GM19324 (cell line): ENCODE results near the gene RAP1A.

Experiments
- ATAC-seq: cut with Tn5 transposase; IDR thresholded peaks from one replicate; pipeline ENCODE4 v1.9.1; 2021; ENCODE audit warnings: mild to moderate bottlenecking, moderate library complexity; ENCODE audit not compliant: unreplicated experiment, low FRiP score

Gene RAP1A

DNA sequence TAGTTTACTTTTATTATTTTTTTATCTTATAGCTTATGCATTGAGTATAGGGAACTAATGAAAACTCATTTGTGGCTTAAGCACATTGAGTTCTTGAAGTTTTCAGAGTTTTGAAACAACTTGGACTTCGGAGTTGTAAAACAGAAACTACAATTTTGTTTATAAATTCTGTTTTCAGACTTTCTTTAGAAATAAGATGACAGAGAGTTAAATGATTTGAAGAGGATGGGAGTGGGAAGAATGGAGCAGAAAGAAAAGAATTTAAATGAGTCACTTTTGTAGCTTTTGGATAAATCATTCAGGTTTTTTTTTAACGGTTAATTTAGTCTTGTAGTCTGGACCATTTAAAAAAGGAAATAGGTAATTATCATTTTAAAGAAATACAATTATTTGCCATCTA lies 87.3 kb downstream of the RAP1A start:
- no peak for ATAC-seq

DNA sequence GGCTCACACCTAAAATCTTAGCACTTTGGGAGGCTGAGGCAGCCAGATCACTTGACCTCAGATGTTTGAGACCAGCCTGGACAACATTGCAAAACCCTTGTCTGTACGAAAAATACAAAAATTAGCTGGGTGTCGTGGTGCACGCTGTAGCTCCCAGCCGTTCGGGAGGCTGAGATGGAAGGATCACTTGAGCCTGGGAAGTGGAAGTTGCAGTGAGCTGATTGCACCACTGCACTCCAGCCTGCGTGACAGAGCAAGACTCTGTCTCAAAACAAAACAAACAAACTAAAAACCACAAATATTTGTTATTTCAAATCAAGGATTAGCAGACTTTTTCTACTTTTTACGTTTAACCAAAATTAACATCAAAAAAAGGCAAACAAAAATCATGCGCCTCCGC lies 88.3 kb downstream of the RAP1A start:
- ATAC-seq = no peak

DNA sequence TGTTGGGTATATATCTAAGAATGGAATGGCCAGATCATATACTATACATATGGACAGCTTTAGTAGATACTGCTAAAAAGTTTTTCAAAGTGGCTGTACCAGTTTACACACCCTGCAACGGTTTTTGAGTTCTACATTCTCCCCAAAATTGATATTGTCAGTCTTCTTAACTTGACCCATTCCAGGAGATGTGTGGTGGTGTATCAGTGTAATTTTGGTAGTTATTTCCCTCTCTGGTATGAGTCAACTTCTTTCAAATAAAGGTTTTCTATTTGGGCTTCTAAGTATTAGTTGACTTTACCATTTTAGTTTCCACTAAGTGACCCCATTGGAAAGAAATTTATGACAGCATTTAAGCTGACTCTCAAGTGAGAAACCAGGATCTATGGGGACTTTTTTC lies 90.4 kb downstream of the RAP1A start:
- no peak for ATAC-seq

DNA sequence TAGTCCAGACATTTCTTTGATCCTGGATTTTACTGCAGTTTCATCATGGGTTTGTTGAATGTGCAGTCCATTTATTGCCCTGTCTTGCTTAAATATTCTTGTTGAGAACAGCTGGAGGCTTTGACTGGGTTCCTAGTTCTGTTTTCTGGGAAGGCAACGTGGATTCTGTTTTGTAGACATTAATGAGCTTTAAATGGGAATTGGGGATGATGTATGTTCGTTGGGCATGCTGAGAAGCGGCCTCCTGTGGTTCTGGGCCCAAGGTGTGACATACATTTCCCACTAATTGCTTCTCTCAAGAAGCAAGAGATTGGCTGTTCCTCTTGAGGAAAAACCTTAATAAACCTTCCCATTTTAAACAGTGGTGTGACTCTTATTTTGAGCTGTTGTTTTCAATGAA lies 96.7 kb downstream of the RAP1A start:
- ATAC-seq = no peak

DNA sequence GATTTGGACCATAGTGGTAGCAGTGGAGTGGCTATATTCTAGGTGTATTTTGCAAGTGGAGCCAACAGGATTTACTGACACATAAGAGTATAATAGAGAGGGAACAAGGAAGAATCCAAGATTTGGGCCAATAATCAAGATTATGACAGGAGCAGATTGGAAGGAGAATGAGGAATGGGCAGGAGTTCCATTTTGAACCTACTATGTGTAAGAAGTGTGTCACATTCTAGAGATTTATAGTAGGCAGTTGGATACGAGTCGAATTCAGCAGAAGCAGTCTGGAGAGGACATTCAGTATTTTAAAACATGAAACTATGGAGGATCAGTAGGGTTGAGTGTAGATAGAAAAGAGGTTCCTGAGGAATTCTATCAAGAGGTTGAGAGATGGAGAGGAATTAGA lies 97.9 kb downstream of the RAP1A start:
- ATAC-seq = no peak

DNA sequence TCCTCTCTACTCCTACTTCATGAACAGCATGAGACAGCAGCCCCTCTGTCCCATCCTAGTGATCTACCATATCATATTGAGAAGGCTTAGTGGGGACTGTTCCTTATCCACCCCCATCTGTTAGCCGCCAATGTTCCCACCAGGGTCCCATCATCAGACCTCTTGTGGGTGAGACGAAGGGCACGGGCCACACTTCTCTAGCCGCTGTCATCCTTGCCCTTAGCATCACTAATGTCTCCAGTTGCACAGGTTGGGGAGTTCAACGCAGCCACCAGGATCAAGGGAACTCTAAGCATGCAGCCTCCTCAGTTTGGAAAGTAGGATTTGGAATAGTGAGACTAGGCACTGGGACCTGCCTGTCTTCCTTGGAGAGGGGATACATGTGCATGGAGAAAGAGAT lies 99.5 kb downstream of the RAP1A start:
- no peak for ATAC-seq

DNA sequence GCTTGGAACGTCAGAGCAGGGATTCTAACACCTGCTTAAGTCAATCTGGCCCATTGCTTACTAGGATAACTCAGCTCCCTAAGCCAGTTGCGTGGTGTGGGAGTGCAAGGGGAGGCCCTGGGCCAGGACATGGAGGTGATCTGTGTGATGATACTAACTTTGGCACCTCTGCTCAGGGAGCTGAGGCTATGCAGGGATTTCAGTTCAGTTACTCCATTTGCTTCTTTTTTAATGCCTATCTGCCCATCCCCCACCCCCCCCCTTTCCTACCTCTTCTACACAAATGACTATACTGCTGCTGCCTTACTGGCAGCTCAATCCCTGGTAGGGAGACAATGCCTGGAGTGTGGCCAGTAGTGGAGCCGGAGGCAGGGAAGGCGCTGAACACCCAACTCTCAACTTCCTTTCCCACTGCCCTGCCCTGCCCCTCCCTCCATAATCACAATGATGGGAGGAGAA lies 100.1 kb downstream of the RAP1A start:
- no peak for ATAC-seq

DNA sequence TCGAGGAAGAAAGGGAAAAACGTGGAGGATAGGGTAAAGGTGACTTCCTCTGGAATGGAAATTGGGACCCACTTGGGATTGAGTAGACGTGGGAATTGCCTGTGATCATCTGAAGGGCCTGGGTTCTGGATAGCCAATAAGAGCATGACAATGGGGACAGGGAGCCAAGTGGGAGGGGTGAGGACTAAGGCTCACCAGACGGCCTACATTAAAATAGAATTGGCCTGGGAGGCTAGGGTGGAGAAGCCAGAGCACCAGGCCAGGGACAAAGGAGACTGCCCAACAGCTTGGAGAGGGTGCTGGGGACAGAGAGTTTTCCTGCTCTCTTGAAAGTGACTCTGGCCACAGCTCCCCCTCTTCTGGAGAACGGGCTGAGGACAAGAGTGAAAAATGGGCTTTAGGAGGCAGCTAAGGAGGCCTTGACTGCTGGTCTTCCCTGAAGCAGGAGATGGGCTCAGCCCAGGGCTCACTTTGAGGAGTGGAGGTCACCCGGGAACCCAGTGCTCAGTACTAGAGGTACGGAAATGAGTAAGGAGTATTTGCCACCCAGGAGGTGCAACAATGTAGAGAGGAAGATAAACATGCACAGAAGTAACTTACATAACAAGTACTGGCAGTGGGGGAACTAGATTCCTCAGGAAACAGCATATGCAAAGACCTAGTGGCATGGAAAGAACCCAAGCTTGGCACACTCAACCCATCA lies 100.8 kb downstream of the RAP1A start:
- ATAC-seq = no peak

DNA sequence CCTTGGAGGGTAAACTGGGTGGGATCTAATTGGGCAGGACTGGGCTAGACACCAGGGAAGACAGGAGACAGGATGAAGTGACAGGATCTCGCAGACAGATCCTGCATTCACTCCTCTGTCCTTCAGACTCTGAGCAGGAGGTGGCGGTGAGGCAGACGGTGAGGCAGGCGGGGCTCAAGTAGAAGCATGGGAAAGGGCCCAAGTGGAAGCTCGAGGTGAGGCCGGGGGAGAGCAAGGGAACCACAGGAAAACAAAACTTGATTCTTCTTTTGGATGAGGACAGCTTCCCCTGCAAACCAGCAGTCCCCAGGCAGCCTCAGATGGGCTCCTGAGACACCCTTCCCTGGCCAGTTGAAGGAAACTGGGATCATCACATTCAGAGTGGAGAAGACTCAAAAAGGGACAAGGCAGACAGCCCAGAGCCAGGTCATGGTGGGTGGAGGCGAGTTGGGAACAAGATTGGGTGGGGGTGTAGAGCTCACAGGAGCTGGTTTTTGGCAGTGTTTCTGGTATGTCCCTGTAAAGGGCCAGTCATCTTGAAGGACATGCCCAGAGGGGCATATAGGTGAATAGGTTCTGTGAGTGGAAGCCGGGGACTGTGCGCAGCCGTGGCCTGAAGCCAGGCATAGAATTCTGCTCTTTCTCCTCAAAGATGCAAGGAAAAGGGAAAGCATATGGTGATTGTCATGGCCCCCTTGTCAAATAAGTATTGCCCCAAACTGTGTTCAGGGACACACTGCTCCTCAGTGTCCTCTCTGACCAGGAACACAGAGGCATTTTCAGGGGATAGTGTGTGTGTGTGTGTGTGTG lies 101.6 kb downstream of the RAP1A start:
- no peak for ATAC-seq

DNA sequence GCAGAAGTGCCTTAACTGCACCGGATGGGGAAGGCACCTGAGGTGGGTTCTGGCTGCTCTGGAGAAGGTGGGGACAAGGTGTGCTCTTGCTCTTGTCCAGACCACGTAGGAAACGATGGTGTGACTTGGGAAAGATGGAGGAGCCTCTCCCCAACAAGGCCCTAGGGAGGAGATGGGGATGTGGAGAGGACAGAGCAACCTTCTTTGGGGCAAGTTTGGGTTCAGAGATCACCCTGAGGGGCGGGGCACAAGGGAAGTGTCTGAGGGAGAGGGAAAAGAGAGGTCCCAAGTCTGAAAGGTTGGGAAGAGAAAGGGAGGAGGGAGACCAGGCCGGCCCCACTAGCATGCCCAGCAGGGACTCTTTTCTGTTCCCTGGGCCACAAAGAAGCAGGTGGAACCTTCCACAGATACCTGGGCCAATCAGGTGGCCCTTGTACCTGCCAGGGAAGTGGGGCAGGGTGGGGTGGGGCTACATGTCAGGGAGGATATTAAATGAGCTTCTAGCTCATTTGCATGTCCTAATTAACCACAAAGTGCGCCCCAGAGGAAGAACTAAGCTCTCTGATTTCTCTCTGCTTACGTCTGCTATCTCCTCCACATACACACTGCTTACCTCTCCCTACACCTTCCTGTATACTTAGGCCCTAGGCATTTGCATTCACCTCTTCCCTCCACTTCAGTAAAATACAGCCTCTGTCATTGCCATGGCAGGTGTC lies 103.7 kb downstream of the RAP1A start:
- ATAC-seq = no peak

DNA sequence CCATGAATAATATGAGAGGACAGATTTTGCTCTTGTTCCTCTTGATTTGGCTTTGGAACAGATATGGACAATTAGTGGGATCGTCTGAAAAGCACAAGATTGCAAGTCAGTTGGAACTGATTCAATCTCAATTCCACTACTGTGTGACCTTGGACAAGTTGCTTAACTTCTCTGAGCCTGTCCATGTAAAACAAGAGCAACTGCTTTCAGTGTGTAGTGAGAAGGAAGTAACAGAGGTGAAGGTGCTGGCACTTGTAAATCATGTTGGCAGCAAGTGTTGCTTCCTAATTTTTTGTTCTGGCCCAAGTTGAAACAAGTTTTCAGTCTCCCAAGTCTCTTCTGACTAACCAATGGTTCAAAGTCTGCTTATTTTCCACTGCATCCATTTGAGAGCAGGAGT lies 104.3 kb downstream of the RAP1A start:
- no peak for ATAC-seq

DNA sequence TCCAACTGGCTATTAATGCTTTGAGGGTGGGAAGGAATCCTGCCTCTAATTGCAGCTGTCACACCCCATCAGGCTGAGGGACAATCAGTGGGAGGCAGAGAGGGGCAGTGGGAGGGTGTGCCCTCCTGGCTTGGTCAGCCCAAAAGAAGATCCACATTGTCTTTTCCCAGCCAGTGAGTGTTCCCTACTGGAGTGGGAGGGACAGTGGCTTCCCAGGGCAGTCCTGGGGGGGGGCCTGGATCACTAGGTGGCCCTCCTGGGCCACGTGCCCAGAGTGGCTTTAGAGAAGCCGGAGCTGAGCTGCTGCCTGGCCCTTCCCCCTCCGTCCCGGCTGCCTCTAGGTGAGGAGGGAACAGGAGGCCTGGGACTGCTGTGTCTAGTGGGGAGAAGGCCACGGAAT lies 105.6 kb downstream of the RAP1A start:
- ATAC-seq = no peak

DNA sequence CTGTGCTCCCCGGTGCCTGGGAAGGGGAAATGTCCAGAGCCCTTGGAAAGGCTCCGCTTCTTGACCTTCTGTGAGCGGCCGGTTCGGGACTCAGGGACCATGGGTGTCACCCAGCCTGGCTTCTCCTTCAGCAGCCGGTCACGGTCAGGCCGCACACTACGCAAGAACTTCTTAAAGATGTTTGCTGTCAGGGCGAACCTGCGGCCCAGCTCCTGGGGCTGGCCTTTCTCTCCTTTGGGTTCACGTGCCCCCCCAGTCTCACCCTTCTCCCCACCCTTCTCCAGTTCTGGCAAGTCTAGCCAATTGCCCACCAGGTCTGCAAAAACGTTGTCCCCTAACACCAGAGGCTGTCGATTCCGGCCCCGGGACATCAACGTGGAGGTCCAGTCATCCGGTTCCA lies 107.5 kb downstream of the RAP1A start:
- no peak for ATAC-seq

DNA sequence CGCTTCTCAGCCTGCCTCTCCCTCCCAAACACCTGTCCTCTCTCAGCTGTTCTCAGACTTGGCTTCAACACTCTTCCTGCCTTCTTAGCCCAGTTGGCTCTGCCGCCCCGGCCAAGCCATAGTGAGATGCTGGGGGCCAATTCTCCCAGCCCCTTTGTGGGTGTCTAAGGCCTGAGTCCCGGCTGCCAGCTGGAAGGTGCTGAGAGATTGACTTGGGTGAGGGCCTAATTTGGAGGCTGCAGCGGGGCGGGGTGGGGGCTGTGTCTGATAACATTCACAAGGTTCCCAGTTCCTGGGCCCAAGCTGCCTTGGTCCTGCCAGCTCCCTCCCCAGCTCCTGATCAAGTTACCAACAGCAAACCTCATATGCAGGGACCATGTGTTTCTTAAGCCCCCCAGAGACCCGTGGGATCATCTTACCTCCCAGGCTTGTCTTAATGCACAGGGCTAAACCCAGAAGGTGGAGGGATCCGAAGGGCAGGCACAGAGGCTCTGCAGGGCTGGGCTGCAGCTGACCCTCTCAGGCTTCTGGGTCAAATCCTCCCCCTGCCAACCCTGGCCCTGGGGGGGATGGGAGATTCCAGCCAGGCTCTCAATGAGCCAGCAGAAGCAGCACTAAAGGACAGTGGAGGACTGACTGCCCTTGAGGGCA lies 109.8 kb downstream of the RAP1A start:
- no peak for ATAC-seq

DNA sequence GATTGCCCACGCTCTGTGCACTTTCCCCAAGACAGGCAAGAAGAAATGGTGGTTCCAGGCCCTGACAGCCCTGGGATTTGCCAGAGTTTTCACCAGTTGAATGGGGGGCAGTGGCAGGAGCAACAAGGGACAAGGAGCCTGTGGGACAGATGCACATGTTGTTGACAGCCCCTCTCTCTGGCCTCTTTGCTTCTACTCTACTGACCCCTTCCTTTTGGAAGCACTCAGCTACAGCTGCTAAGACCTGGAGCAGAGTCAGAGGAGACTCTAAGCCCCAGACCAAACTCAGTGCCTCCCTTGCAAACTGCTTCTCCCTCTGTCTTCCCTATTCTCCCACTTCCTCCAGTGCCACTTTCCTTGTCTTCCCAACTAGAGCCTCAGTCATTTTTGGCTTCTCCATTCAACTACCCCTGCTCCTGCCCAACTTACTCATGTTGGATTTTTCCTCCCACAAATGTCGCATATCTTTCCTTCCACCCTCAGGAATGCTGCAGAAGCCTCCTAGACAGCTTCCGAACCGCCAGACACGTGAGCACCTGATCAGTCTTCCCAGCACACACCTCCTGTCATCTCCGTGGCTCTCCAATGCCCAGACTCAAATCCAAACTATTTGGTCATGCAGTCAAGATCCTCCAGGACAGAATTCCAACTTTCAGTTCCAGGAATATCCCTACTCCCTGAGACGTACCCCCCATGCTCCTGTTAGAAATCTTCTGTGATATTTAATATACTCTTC lies 110.5 kb downstream of the RAP1A start:
- no peak for ATAC-seq

DNA sequence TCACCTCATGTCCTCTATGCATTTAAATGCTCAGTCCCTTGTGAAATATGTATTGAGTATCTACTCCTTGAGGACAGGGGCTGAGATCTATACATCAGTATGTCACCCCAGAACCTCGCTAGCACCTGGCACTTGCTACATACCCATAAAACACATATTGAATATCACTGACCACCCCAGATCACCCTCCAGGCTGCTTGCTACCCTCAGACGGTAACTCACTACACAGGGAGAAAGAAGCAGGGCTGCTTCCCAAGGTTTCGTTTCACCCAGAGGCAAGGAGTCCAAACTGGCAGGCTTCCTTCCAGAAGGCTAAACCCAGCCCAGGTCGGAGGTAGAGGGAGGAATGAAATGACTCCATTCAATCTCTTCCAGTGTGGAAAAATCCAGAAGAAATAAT lies 111.1 kb downstream of the RAP1A start:
- no peak for ATAC-seq

DNA sequence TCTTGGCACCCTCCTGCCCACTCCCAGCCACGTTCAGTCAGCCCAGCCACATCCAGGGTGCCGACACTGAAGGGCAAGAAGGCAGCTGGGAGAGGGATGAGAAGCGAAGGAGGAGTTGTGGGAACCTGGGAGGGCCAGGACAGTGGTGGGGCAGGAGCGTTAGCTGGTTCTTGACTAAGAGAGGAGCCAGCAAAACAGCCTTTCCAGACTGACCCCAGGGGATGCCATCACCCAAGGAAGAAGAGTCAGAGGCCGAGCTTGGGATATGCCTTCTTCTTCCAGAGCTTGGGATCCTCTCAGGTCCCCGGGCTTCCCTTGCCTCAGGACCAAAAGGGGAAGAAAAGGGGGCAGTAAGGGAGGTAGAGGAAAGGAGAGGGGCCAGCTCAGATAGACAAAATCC lies 112.4 kb downstream of the RAP1A start:
- ATAC-seq = no peak

DNA sequence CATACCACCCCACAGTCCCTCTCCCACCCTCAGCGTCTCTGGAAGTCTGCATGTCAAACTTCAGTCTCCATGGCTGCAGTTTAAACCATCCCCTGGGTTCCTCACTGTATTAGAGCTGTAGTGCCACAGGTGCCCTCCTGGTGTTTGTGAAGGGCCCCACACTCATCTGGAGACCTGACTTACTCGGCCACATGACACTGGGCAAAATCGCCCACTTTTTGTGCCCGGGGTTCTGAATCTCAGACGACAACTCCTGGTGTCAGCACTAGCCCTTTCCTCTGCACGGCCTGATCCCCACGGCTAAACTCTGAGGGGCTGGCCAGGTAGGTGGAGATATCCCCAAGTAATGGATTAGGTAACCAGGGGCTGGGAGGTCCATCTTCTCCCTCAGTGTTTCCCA lies 113.1 kb downstream of the RAP1A start:
- ATAC-seq = no peak

DNA sequence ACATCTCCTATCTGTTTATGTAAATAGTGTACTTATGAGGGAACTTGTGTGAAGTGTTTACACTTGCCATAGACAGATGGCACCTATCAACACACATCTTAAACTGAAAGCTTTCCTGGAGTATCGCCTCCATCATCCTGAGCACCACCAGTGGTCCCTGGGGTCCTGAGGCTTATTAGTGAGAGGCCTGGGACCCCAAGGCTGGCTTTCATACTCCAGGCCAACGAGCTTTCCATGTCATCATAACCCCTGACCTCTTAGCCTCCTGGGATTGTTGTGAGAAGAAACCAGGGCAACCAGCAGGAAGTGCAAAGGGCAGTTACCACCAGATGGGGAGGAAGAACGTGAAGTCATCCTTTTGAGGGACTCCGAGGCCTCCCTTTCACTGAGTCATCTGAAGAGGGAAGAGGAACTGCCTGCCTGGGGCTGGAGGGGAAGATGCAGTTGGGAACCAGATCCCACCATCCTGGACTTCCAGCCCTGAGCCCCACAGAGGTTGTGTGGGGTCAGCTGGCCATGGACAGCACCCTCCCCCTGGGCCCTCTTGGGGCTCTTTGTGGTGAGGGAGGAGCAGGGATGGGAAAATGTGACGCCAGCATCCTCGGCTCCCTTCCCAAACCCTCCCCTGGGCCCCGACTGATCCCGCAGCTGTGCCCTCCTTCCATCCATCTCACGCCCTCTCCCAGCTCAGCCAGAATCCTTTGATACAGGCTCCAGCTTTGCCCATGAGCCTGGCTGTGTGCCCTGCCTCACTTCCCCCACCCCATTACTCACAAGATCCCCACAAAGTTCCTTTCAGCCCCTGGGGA lies 113.8 kb downstream of the RAP1A start:
- no peak for ATAC-seq

DNA sequence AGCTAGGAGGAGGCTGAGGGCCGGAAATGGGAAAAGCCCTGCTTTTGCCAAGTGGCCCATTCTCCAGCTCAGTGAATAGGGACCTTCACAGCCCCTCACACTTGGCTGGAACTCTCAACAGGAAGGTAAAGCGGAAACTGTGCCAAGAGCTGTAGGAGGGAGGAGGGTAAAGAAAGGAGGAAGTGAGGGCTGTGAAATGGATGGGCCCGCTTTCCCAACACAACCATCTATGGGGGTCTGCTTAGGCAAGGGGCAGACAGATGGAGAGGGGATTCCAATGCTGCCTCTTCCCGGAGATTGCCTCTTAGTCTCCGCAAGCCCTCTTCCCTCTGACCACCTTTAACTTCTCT lies 114.4 kb downstream of the RAP1A start:
- ATAC-seq = no peak
